Ascending aorta (tissue), 2 donors: ENCODE measurements around the gene APCDD1. TPM values are rescaled to one million over a fixed set of nuclear protein-coding genes. Genes with fewer than 3 reads are reported as not detected.

ENCODE experiments used
- DNase-seq, 2 donors: peaks; one replicate each; pipeline ENCODE4 v3.0.0-alpha.2; 2019; ENCODE audit warnings: low spot score in 2 of 2
- H3K27ac ChIP-seq, 2 donors: fragments of 200-600 bp; sonication (generic); one replicate each; pipeline ENCODE4 v1.5.1; 2016 to 2017; ENCODE audit warnings: mild to moderate bottlenecking in 1 of 2
- H3K27me3 ChIP-seq: fragments of 200-600 bp; sonication (generic); one replicate; pipeline ENCODE4 v1.5.1; 2017
- H3K36me3 ChIP-seq, 2 donors: fragments of 200-600 bp; sonication (generic); one replicate each; pipeline ENCODE4 v1.5.1; 2016
- H3K4me1 ChIP-seq, 2 donors: fragments of 200-600 bp; sonication (generic); one replicate each; pipeline ENCODE4 v1.5.1; 2016 to 2017; ENCODE audit warnings: mild to moderate bottlenecking in 1 of 2
- H3K4me3 ChIP-seq, 2 donors: fragments of 200-600 bp; sonication (generic); one replicate each; pipeline ENCODE4 v1.5.1; 2016 to 2017; ENCODE audit warnings: mild to moderate bottlenecking in 1 of 2
- H3K9me3 ChIP-seq, 2 donors: fragments of 200-600 bp; sonication (generic); one replicate each; pipeline ENCODE4 v1.5.1; 2016
- intact Hi-C: fragments of 100-400 bp; cut with DNase I; formaldehyde crosslinking; loops from one replicate; pipeline ENCODE4 v1.15.1; 2023
- total RNA-seq: library from RNA; depleted of rRNA; stranded (reverse); fragments of >200 nt; gene quantifications from one replicate; pipeline ENCODE4 v1.1.0, GENCODE V29; 2016
- TF ChIP-seq, protein P1 (sequence below), 3 experiments: fragments of 200-600 bp in 2 of 3; fragments of 450-650 bp in 1 of 3; sonication (generic) in 2 of 3; IDR thresholded peaks; one replicate each; pipeline ENCODE4 v1.5.1; 2016 to 2019; ENCODE audit warnings: antibody characterized with exemption in 3 of 3, mild to moderate bottlenecking in 1 of 3, moderate library complexity in 1 of 3

Gene APCDD1
- total RNA-seq, 1 donor from 2014 or later = 77.0 TPM

DNA sequence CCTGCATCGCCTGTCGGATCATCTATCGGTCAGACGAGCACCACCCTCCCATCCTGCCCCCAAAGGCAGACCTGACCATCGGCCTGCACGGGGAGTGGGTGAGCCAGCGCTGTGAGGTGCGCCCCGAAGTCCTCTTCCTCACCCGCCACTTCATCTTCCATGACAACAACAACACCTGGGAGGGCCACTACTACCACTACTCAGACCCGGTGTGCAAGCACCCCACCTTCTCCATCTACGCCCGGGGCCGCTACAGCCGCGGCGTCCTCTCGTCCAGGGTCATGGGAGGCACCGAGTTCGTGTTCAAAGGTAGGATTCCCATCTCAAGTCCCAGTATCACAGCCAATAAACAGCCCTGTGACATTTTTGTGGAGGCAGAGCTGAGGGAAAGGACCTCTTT, 31.0 kb downstream of the APCDD1 start:
- Histone ChIP-seq H3K36me3 (peaks cover 9 to 12% of the 10 kb centered on the region in 2 donors), H3K4me1 (no peaks in the 10 kb centered on the region), H3K4me3 (no peak overlapping the region), H3K27ac (no peak overlapping the region), H3K9me3 (no peaks in the 10 kb centered on the region), H3K27me3 (no peaks in the 10 kb centered on the region)
- TF ChIP-seq, protein P1, sequence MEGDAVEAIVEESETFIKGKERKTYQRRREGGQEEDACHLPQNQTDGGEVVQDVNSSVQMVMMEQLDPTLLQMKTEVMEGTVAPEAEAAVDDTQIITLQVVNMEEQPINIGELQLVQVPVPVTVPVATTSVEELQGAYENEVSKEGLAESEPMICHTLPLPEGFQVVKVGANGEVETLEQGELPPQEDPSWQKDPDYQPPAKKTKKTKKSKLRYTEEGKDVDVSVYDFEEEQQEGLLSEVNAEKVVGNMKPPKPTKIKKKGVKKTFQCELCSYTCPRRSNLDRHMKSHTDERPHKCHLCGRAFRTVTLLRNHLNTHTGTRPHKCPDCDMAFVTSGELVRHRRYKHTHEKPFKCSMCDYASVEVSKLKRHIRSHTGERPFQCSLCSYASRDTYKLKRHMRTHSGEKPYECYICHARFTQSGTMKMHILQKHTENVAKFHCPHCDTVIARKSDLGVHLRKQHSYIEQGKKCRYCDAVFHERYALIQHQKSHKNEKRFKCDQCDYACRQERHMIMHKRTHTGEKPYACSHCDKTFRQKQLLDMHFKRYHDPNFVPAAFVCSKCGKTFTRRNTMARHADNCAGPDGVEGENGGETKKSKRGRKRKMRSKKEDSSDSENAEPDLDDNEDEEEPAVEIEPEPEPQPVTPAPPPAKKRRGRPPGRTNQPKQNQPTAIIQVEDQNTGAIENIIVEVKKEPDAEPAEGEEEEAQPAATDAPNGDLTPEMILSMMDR (IDR thresholded peaks at IDR 0.05) = no peak
- intact Hi-C loops = no loop called here
- DNase-seq = no peak

DNA sequence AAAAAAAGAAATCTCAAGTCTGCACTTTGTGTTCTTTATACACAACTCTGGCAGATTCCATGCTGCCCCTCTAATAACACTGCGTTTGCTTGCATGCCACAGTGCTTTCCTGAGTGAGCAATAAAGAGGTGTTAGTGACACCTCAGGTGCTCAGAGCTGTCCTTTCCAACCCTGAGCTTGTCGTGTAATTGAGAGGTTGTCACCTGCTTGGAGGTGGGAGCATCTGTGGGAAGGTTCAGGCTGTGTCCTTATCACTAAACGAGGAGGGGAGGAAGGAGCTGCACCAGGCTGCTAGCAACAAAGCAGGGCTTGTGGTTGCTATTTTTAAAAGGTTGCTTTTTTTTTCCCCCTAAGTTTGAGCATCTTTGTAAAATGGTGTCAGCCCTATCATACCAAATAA, 31.9 kb downstream of the APCDD1 start:
- DNase-seq = no peak
- Histone ChIP-seq H3K4me3 (no peak overlapping the region), H3K9me3 (no peaks in the 10 kb centered on the region), H3K27ac (no peak overlapping the region), H3K36me3 (peaks cover 9 to 12% of the 10 kb centered on the region in 2 donors), H3K4me1 (no peaks in the 10 kb centered on the region), H3K27me3 (no peaks in the 10 kb centered on the region)
- TF ChIP-seq, protein P1 (IDR thresholded peaks at IDR 0.05) = no peak
- intact Hi-C loops = no loop called here

DNA sequence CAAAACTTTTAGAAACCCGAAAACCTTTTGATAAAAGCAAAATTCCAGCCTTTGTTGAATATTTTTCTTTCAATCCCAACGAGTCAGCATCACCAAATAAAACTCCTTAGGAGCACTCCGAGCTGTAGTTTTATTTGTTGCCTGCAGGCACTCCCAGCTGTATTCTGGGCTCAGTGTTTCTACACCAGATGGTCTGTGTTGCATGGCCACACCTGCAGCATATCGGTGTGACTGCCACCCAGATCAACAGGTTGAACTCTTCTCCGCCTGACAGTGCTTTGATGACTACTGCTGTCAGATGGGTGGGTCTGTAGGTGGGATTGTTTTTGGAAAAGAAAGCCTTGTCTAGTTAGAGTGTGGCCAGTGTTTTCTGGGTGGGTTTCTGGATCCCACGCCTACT, 32.7 kb downstream of the APCDD1 start:
- Histone ChIP-seq H3K27me3 (no peaks in the 10 kb centered on the region), H3K27ac (no peak overlapping the region), H3K4me3 (no peak overlapping the region), H3K9me3 (no peaks in the 10 kb centered on the region), H3K36me3 (peaks cover 9 to 12% of the 10 kb centered on the region in 2 donors), H3K4me1 (no peaks in the 10 kb centered on the region)
- DNase-seq = no peak
- TF ChIP-seq, protein P1 (IDR thresholded peaks at IDR 0.05) = no peak
- intact Hi-C loops = no loop called here

DNA sequence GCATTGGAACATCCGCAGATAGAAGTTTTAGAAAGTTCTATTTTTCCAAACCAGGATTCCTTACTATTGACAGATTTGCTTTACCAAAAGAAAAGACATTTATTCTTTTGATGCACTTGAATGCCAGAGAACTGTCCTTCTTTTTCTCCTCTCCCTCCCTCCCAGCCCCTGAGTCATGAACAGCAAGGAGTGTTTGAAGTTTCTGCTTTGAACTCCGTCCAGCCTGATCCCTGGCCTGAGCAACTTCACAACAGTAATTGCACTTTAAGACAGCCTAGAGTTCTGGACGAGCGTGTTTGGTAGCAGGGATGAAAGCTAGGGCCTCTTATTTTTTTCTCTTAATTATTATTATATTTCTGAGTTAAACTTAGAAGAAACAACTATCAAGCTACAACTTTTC, 33.6 kb downstream of the APCDD1 start:
- H3K36me3 ChIP-seq = peaks cover 9 to 12% of the 10 kb centered on the region in 2 donors
- TF ChIP-seq, protein P1 (IDR thresholded peaks at IDR 0.05) = no peak
- intact Hi-C loops = no loop called here
- DNase-seq = no peak
- no peaks in the 10 kb centered on the region for H3K27me3 ChIP-seq
- H3K9me3 ChIP-seq = no peaks in the 10 kb centered on the region
- H3K4me3 ChIP-seq = no peak overlapping the region
- H3K27ac ChIP-seq = no peak overlapping the region
- H3K4me1 ChIP-seq = no peaks in the 10 kb centered on the region

DNA sequence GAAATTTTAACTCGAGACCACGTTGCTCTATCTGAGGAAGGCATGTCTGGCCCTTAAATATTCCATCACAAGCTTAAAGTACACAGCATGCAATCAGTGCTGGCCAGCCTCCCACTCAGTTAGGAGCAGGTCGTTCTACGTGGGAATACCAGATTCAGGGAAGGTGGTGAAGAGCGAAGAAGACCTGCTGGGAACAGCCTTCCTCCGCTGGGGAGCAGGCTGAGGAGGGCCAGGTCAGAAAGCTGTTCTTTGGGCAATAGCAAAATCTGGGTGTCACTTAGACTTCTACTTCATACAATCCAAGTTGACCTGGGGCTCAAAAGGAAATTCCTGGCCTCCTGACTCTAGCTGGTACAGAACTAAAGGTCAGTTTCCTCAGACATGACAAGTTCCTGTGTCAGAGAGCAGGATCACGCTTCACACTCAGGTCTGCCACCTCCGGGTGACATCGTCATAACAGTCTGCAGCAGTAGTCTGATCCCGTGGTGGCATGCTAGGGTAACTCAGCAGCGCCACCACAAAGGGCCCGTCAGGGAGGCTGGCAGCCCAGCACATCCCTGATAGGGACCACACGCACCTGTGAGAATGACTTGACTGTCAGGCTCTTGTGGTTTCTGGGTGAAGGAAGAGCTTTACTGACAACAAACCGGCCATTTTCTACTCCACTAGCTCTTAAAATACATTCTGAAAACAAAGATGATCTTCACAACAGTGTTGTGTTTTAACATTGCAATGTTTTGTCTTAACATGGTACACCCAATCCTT, 36.1 kb downstream of the APCDD1 start:
- TF ChIP-seq, protein P1 (IDR thresholded peaks at IDR 0.05) = no peak
- intact Hi-C loops = no loop called here
- Histone ChIP-seq H3K9me3 (no peaks in the 10 kb centered on the region), H3K36me3 (peaks cover 9 to 12% of the 10 kb centered on the region in 2 donors), H3K27ac (no peak overlapping the region), H3K27me3 (no peaks in the 10 kb centered on the region), H3K4me3 (no peak overlapping the region), H3K4me1 (no peaks in the 10 kb centered on the region)
- no peak for DNase-seq
